ENCODE measurements around the gene CDH16. TPM values are rescaled to one million over a fixed set of nuclear protein-coding genes. Genes with fewer than 3 reads are reported as not detected.
"Not testable (repeated sequence)": the region's sequence is repeated elsewhere in the genome, so short reads cannot be mapped to it uniquely, and the experiment has no call there.

The CDH16 gene
- total RNA-seq, 1 donor from 2014 or later, result not detected

DNA sequence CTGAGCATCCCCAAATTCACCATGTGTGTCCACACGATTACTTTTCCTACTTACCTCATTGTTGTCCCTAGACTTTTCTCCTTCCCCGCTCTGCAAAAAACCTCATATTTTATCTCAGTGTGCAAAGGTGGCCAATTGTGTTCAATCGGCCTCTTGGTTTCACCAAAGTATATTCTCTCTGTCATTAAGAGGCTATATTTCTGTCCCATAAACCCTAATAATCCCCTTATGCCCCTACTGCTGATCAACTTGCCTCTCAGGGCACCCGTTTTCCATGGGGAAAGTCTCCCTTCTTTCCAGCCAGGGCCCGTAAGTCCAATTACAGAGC is 28.3 kb upstream of the CDH16 start:
- H4K20me1 ChIP-seq (ENCODE audit: insufficient read depth, low read length), result no peaks in the 10 kb centered on the region
- Mint-ChIP-seq H3K4me3 (ENCODE audit: unreplicated experiment) (no peak overlapping the region), H3K27ac (ENCODE audit: unreplicated experiment) (no peak overlapping the region), H3K9me3 (ENCODE audit: unreplicated experiment) (peaks cover 7% of the 10 kb centered on the region), H3K4me1 (ENCODE audit: low read depth, unreplicated experiment) (no peaks in the 10 kb centered on the region), H3K27me3 (ENCODE audit: low read depth, unreplicated experiment) (peaks cover 22% of the 10 kb centered on the region), H3K36me3 (ENCODE audit: low read depth, unreplicated experiment) (peaks cover 16% of the 10 kb centered on the region)
- DNase-seq (ENCODE audit: low read depth) (no peak), FAIRE-seq (no peak)
- no peak overlapping the region for H3K27ac ChIP-seq (ENCODE audit: low read depth, low read length)
- H2AFZ ChIP-seq (ENCODE audit: low read depth, low read length), result no peak overlapping the region
- H3K4me3 ChIP-seq (ENCODE audit: insufficient read depth, low read depth, low read length), result no peak overlapping the region
- no peak overlapping the region for H3K9ac ChIP-seq (ENCODE audit: low read length)
- H3K27me3 ChIP-seq (ENCODE audit: insufficient read depth, low read length), result peaks cover 20% of the 10 kb centered on the region
- no peaks in the 10 kb centered on the region for H3K79me2 ChIP-seq (ENCODE audit: insufficient read depth, low read length)
- no peak for TF ChIP-seq EZH2 (IDR thresholded peaks at IDR 0.05; ENCODE audit: insufficient read depth, low read length)
- no peak overlapping the region for H3K4me2 ChIP-seq (ENCODE audit: low read length)
- H3K4me1 ChIP-seq (ENCODE audit: insufficient read depth, low read length), result peaks cover 9% of the 10 kb centered on the region
- no peaks in the 10 kb centered on the region for H3K9me3 ChIP-seq (ENCODE audit: insufficient read depth, low read depth, low read length)
- peaks cover 8% of the 10 kb centered on the region for H3K36me3 ChIP-seq (ENCODE audit: insufficient read depth, low read length)

GRCh38 chr16:66946541-66946940 is 27.9 kb upstream of the CDH16 start:
- no peak overlapping the region for H3K4me3 Mint-ChIP-seq (ENCODE audit: unreplicated experiment)
- Histone ChIP-seq H4K20me1 (ENCODE audit: insufficient read depth, low read length) (no peaks in the 10 kb centered on the region), H3K79me2 (ENCODE audit: insufficient read depth, low read length) (no peaks in the 10 kb centered on the region), H3K4me3 (ENCODE audit: insufficient read depth, low read depth, low read length) (no peak overlapping the region), H3K27ac (ENCODE audit: low read depth, low read length) (no peak overlapping the region), H3K9ac (ENCODE audit: low read length) (no peak overlapping the region), H3K27me3 (ENCODE audit: insufficient read depth, low read length) (peaks cover 20% of the 10 kb centered on the region), H2AFZ (ENCODE audit: low read depth, low read length) (no peak overlapping the region), H3K4me1 (ENCODE audit: insufficient read depth, low read length) (peaks cover 9% of the 10 kb centered on the region), H3K36me3 (ENCODE audit: insufficient read depth, low read length) (peaks cover 11% of the 10 kb centered on the region), H3K4me2 (ENCODE audit: low read length) (no peak overlapping the region), H3K9me3 (ENCODE audit: insufficient read depth, low read depth, low read length) (no peaks in the 10 kb centered on the region)
- TF ChIP-seq, protein P1, sequence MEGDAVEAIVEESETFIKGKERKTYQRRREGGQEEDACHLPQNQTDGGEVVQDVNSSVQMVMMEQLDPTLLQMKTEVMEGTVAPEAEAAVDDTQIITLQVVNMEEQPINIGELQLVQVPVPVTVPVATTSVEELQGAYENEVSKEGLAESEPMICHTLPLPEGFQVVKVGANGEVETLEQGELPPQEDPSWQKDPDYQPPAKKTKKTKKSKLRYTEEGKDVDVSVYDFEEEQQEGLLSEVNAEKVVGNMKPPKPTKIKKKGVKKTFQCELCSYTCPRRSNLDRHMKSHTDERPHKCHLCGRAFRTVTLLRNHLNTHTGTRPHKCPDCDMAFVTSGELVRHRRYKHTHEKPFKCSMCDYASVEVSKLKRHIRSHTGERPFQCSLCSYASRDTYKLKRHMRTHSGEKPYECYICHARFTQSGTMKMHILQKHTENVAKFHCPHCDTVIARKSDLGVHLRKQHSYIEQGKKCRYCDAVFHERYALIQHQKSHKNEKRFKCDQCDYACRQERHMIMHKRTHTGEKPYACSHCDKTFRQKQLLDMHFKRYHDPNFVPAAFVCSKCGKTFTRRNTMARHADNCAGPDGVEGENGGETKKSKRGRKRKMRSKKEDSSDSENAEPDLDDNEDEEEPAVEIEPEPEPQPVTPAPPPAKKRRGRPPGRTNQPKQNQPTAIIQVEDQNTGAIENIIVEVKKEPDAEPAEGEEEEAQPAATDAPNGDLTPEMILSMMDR (IDR thresholded peaks at IDR 0.05; ENCODE audit: insufficient read depth, low read depth, low read length), result no peak
- no peak for TF ChIP-seq EZH2 (IDR thresholded peaks at IDR 0.05; ENCODE audit: insufficient read depth, low read length)
- DNase-seq (ENCODE audit: low read depth) (no peak), FAIRE-seq (no peak)
- H3K9me3 Mint-ChIP-seq (ENCODE audit: unreplicated experiment), result peaks cover 4% of the 10 kb centered on the region
- peaks cover 22% of the 10 kb centered on the region for H3K27me3 Mint-ChIP-seq (ENCODE audit: low read depth, unreplicated experiment)
- no peaks in the 10 kb centered on the region for H3K4me1 Mint-ChIP-seq (ENCODE audit: low read depth, unreplicated experiment)
- H3K27ac Mint-ChIP-seq (ENCODE audit: unreplicated experiment), result peak overlapping the region; percentile 73
- H3K36me3 Mint-ChIP-seq (ENCODE audit: low read depth, unreplicated experiment), result peaks cover 19% of the 10 kb centered on the region

DNA sequence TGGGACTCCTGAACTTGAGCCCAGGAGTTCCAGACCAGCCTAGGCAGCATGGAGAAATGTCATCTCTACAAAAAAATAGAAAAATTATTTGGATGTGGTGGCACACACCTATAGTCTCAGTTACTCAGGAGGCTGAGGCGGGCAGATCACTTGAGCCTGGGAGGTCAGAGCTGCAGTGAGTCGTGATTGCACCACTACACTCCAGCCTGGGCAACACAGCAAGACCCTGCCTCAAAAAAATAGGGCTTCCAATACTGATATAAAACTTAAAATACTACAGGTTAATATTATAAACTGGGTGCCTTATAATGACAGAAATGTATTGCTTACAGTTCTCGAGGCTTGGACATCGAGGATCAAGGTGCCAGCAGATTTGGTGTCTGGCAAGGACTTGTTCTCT is 27.3 kb upstream of the CDH16 start:
- Mint-ChIP-seq H3K4me3 (ENCODE audit: unreplicated experiment) (no peak overlapping the region), H3K9me3 (ENCODE audit: unreplicated experiment) (no peaks in the 10 kb centered on the region), H3K27me3 (ENCODE audit: low read depth, unreplicated experiment) (peaks cover 22% of the 10 kb centered on the region), H3K4me1 (ENCODE audit: low read depth, unreplicated experiment) (no peaks in the 10 kb centered on the region), H3K27ac (ENCODE audit: unreplicated experiment) (no peak overlapping the region), H3K36me3 (ENCODE audit: low read depth, unreplicated experiment) (peaks cover 21% of the 10 kb centered on the region)
- H3K27me3 ChIP-seq (ENCODE audit: insufficient read depth, low read length), result peaks cover 20% of the 10 kb centered on the region
- FAIRE-seq (no peak), DNase-seq (ENCODE audit: low read depth) (no peak)
- H2AFZ ChIP-seq (ENCODE audit: low read depth, low read length), result no peak overlapping the region
- H4K20me1 ChIP-seq (ENCODE audit: insufficient read depth, low read length), result peaks cover 6% of the 10 kb centered on the region
- TF ChIP-seq, protein P1 (IDR thresholded peaks at IDR 0.05; ENCODE audit: insufficient read depth, low read depth, low read length), result no peak
- TF ChIP-seq EZH2 (IDR thresholded peaks at IDR 0.05; ENCODE audit: insufficient read depth, low read length), result no peak
- H3K9me3 ChIP-seq (ENCODE audit: insufficient read depth, low read depth, low read length), result no peaks in the 10 kb centered on the region
- no peak overlapping the region for H3K9ac ChIP-seq (ENCODE audit: low read length)
- no peak overlapping the region for H3K4me2 ChIP-seq (ENCODE audit: low read length)
- peaks cover 11% of the 10 kb centered on the region for H3K36me3 ChIP-seq (ENCODE audit: insufficient read depth, low read length)
- no peak overlapping the region for H3K27ac ChIP-seq (ENCODE audit: low read depth, low read length)
- H3K4me3 ChIP-seq (ENCODE audit: insufficient read depth, low read depth, low read length), result no peak overlapping the region
- H3K79me2 ChIP-seq (ENCODE audit: insufficient read depth, low read length), result no peaks in the 10 kb centered on the region
- peaks cover 9% of the 10 kb centered on the region for H3K4me1 ChIP-seq (ENCODE audit: insufficient read depth, low read length)

DNA sequence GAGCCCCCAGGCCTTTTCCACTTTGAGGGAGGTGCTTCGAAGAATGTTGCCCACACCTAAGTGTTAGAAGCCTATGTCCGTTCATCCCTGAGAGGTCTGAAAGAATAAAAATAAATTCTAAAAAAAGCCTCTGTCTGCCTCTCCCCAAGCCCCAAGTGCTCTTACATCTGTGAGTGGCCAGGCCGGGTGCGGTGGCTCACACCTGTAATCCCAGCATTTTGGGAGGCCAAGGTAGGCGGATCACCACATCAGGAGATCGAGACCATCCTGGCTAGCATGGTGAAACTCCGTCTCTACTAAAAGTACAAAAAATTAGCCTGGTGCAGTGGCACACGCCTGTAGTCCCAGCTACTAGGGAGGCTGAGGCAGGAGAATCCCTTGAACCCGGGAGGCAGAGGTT is 26.3 kb upstream of the CDH16 start:
- H3K9me3 Mint-ChIP-seq (ENCODE audit: unreplicated experiment); FAIRE-seq; DNase-seq (ENCODE audit: low read depth); H3K79me2 ChIP-seq (ENCODE audit: insufficient read depth, low read length); H2AFZ ChIP-seq (ENCODE audit: low read depth, low read length); H3K4me1 Mint-ChIP-seq (ENCODE audit: low read depth, unreplicated experiment); H3K27ac ChIP-seq (ENCODE audit: low read depth, low read length); H3K4me1 ChIP-seq (ENCODE audit: insufficient read depth, low read length); H3K4me3 Mint-ChIP-seq (ENCODE audit: unreplicated experiment); H3K9ac ChIP-seq (ENCODE audit: low read length); H3K4me3 ChIP-seq (ENCODE audit: insufficient read depth, low read depth, low read length); H3K9me3 ChIP-seq (ENCODE audit: insufficient read depth, low read depth, low read length); H3K4me2 ChIP-seq (ENCODE audit: low read length): not testable (repeated sequence)
- peaks cover 16% of the 10 kb centered on the region for H3K27me3 ChIP-seq (ENCODE audit: insufficient read depth, low read length)
- H4K20me1 ChIP-seq (ENCODE audit: insufficient read depth, low read length), result peaks cover 15% of the 10 kb centered on the region
- Mint-ChIP-seq H3K36me3 (ENCODE audit: low read depth, unreplicated experiment) (peaks cover 23% of the 10 kb centered on the region), H3K27ac (ENCODE audit: unreplicated experiment) (peak overlapping the region; percentile 47), H3K27me3 (ENCODE audit: low read depth, unreplicated experiment) (peaks cover 21% of the 10 kb centered on the region)
- H3K36me3 ChIP-seq (ENCODE audit: insufficient read depth, low read length), result peaks cover 13% of the 10 kb centered on the region
